ENCODE measurements around the gene ATXN7L1. TPM values are rescaled to one million over a fixed set of nuclear protein-coding genes. Genes with fewer than 3 reads are reported as not detected.

ATXN7L1 gene
- total and polyA plus RNA-seq, 2 donors (not counting 1 experiment from before 2014, with no cell fraction given): 7.1 to 40.6 TPM

DNA sequence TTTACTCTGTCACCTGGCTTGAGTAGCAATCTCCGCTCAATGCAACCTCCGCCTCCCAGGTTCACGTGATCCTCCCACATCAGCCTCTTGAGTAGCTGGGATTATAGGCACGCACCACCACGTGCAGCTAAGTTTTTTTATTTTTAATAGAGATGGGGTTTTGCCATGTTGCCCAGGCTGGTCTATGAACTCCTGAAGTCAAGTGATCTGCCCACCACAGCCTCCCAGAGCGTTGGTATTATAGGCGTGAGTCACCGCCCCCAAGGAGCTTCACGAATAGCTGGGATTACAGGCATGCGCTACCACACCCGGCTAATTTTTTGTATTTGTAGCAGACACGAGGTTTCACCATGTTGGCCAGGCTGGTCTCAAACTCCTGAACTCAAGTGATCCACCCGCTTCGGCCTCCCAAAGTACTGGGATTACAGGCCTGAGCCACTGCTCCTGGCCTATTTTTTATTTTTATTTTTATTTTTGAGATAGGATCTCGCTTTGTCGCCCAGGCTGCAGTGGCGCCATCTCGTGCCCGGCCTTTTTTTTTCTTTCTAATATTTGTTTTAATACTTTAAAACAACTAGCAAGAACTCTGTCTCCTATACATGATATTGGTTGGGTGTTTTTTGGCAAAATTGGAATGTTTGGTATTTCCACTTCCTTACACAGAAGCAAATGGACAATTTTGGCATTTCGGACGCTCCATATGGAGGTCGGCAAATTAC is 296.2 kb downstream of the ATXN7L1 start:
- no peaks in the 10 kb centered on the region for H4K20me1 ChIP-seq (ENCODE audit: control insufficient read depth, insufficient read depth, low read length, poor library complexity, severe bottlenecking)
- peaks cover 6 to 8% of the 10 kb centered on the region in 2 donors for H3K4me1 ChIP-seq (ENCODE audit: control insufficient read depth in 2 of 2, insufficient read depth in 2 of 2, low read length in 2 of 2)
- no peak for ATAC-seq (ENCODE audit: low read depth)
- Mint-ChIP-seq H3K27ac (no peak overlapping the region), H3K4me3 (peak overlapping the region; percentile 39), H3K27me3 (peaks cover 13% of the 10 kb centered on the region), H3K9me3 (ENCODE audit: insufficient read depth) (no peaks in the 10 kb centered on the region), H3K4me1 (peaks cover 4% of the 10 kb centered on the region)
- H3K9ac ChIP-seq (ENCODE audit: low read length): no peak overlapping the region
- ChIA-PET CTCF (interaction anchor here (1.4 kb wide), 1 partner anchor 48 kb away, joined by 3 read pairs; the partner anchor contains the start of gene RINT1), POLR2A (no interaction called here)
- no peak overlapping the region for H3K4me3 ChIP-seq (ENCODE audit: control extremely low read depth in 1 of 5, extremely low read depth in 1 of 5, insufficient read depth in 1 of 5, low read depth in 2 of 5, low read length in 4 of 5)
- no peak for DNase-seq
- H3K4me2 ChIP-seq (replicated peaks; ENCODE audit: low read depth, low read length, poor library complexity, severe bottlenecking): no peak overlapping the region
- intact Hi-C loops (cut with micrococcal nuclease): no loop called here
- no peak overlapping the region for H2AFZ ChIP-seq (ENCODE audit: insufficient read depth, low read depth, low read length, poor library complexity, severe bottlenecking)
- no peak overlapping the region for H3K27ac ChIP-seq (ENCODE audit: low read length in 2 of 2)
- TF ChIP-seq EZH2 (IDR thresholded peaks at IDR 0.05; ENCODE audit: borderline replicate concordance, insufficient read depth, low read depth, low read length, poor library complexity, severe bottlenecking) (no peak), CTCF (IDR thresholded peaks at IDR 0.05) (no peak)
- H3K79me2 ChIP-seq (ENCODE audit: control insufficient read depth, insufficient read depth, low read length): no peaks in the 10 kb centered on the region
- peaks cover 0 to 9% (median 0%) of the 10 kb centered on the region in 4 experiments for H3K27me3 ChIP-seq (replicated peaks in 1 of 4; ENCODE audit: control extremely low read depth in 1 of 4, control insufficient read depth in 3 of 4, insufficient read depth in 4 of 4, low read length in 3 of 4)
- no peaks in the 10 kb centered on the region for H3K36me3 ChIP-seq (replicated peaks in 1 of 2; ENCODE audit: control extremely low read depth in 1 of 2, control insufficient read depth in 1 of 2, extremely low read depth in 1 of 2, insufficient read depth in 2 of 2, low read length in 1 of 2)
- H3K9me3 ChIP-seq (ENCODE audit: control extremely low read depth in 1 of 3, control insufficient read depth in 2 of 3, insufficient read depth in 1 of 3, low read length in 2 of 3): peaks cover 0 to 19% (median 3%) of the 10 kb centered on the region in 3 donors
- WGBS (ENCODE audit: insufficient coverage): 96% methylated on average over 11 of the region's 22 CpGs

- ChIA-PET CTCF (interaction anchor here (0.6 to 1.4 kb wide), 2 partner anchors 46 to 1608 kb away, joined by 3 read pairs; partner anchors contain the start of gene RINT1), POLR2A (no interaction called here)
- no peak overlapping the region for H3K27ac Mint-ChIP-seq
- Histone ChIP-seq H2AFZ (ENCODE audit: insufficient read depth, low read depth, low read length, poor library complexity, severe bottlenecking) (no peak overlapping the region), H3K27ac (ENCODE audit: low read length in 2 of 2) (no peak overlapping the region), H3K27me3 (replicated peaks in 1 of 4; ENCODE audit: control extremely low read depth in 1 of 4, control insufficient read depth in 3 of 4, insufficient read depth in 4 of 4, low read length in 3 of 4) (peaks cover 0 to 9% (median 0%) of the 10 kb centered on the region in 4 experiments), H4K20me1 (ENCODE audit: control insufficient read depth, insufficient read depth, low read length, poor library complexity, severe bottlenecking) (no peaks in the 10 kb centered on the region), H3K79me2 (ENCODE audit: control insufficient read depth, insufficient read depth, low read length) (no peaks in the 10 kb centered on the region), H3K9me3 (ENCODE audit: control extremely low read depth in 1 of 3, control insufficient read depth in 2 of 3, insufficient read depth in 1 of 3, low read length in 2 of 3) (peaks cover 0 to 14% (median 0%) of the 10 kb centered on the region in 3 donors), H3K4me2 (replicated peaks; ENCODE audit: low read depth, low read length, poor library complexity, severe bottlenecking) (no peak overlapping the region), H3K9ac (ENCODE audit: low read length) (no peak overlapping the region), H3K4me1 (ENCODE audit: control insufficient read depth in 2 of 2, insufficient read depth in 2 of 2, low read length in 2 of 2) (peaks cover 6 to 8% of the 10 kb centered on the region in 2 donors), H3K36me3 (replicated peaks in 1 of 2; ENCODE audit: control extremely low read depth in 1 of 2, control insufficient read depth in 1 of 2, extremely low read depth in 1 of 2, insufficient read depth in 2 of 2, low read length in 1 of 2) (no peaks in the 10 kb centered on the region), H3K4me3 (ENCODE audit: control extremely low read depth in 1 of 5, extremely low read depth in 1 of 5, insufficient read depth in 1 of 5, low read depth in 2 of 5, low read length in 4 of 5) (no peak overlapping the region)
- H3K27me3 Mint-ChIP-seq: peaks cover 13% of the 10 kb centered on the region
- TF ChIP-seq EZH2 (IDR thresholded peaks at IDR 0.05; ENCODE audit: borderline replicate concordance, insufficient read depth, low read depth, low read length, poor library complexity, severe bottlenecking) (no peak), CTCF (IDR thresholded peaks at IDR 0.05) (no peak)
- intact Hi-C loops (cut with micrococcal nuclease): no loop called here
- H3K4me1 Mint-ChIP-seq: peaks cover 4% of the 10 kb centered on the region
- H3K4me3 Mint-ChIP-seq: no peak overlapping the region
- no peaks in the 10 kb centered on the region for H3K9me3 Mint-ChIP-seq (ENCODE audit: insufficient read depth)
- ATAC-seq (ENCODE audit: low read depth) (no peak), DNase-seq (no peak)
These were observed 297.9 kb downstream of the ATXN7L1 start for GRCh38 chr7:105578496-105578895.
